H9 (cell line): ENCODE data around the gene CTNNA3. TPM values are rescaled to one million over a fixed set of nuclear protein-coding genes. Genes with fewer than 3 reads are reported as not detected.

Experiments used
- DNase-seq: peaks from one replicate; pipeline ENCODE4 v3.0.0-alpha.2; 2017
- H2AFZ ChIP-seq: one replicate; pipeline ENCODE4 v1.6.1; 2013; ENCODE audit warnings: mild to moderate bottlenecking, low read length, control low read depth, moderate library complexity
- H2AK5ac ChIP-seq: 2 replicates; pipeline ENCODE4 v1.6.1; 2013; ENCODE audit warnings: low read length, control low read depth, mixed read lengths; ENCODE audit not compliant: insufficient read length
- H2BK120ac ChIP-seq: one replicate; pipeline ENCODE4 v1.6.1; 2013; ENCODE audit warnings: low read depth, mild to moderate bottlenecking, low read length, control low read depth, inconsistent platforms; ENCODE audit not compliant: poor library complexity, severe bottlenecking
- H2BK12ac ChIP-seq: 2 replicates; pipeline ENCODE4 v1.6.1; 2013; ENCODE audit warnings: low read length, control low read depth, mixed read lengths, low read depth; ENCODE audit not compliant: insufficient read length
- H2BK15ac ChIP-seq: 2 replicates; pipeline ENCODE4 v1.6.1; 2013; ENCODE audit warnings: low read depth, low read length, control low read depth
- H2BK20ac ChIP-seq: one replicate; pipeline ENCODE4 v1.6.1; 2013; ENCODE audit warnings: low read depth, mild to moderate bottlenecking, low read length, control low read depth, inconsistent platforms; ENCODE audit not compliant: poor library complexity, severe bottlenecking
- H2BK5ac ChIP-seq: 2 replicates; pipeline ENCODE4 v1.6.1; 2013; ENCODE audit warnings: low read length, control low read depth, mixed read lengths; ENCODE audit not compliant: insufficient read length
- H3K14ac ChIP-seq: 2 replicates; pipeline ENCODE4 v1.6.1; 2013; ENCODE audit warnings: low read length, control low read depth; ENCODE audit not compliant: insufficient read depth
- H3K18ac ChIP-seq: 2 replicates; pipeline ENCODE4 v1.6.1; 2013; ENCODE audit warnings: low read depth, mild to moderate bottlenecking, mixed read lengths, low read length, control low read depth; ENCODE audit not compliant: insufficient read length
- H3K23ac ChIP-seq: 2 replicates; pipeline ENCODE4 v1.6.1; 2013; ENCODE audit warnings: low read length, control low read depth, mixed read lengths, low read depth; ENCODE audit not compliant: insufficient read length
- H3K23me2 ChIP-seq: 2 replicates; pipeline ENCODE4 v1.6.1; 2013; ENCODE audit warnings: low read depth, mild to moderate bottlenecking, mixed read lengths, low read length, control low read depth; ENCODE audit not compliant: insufficient read length, poor library complexity, severe bottlenecking
- H3K27ac ChIP-seq: 2 replicates; pipeline ENCODE4 v1.5.1; 2013; ENCODE audit warnings: low read length, control low read depth, mixed read lengths, low read depth; ENCODE audit not compliant: insufficient read length
- H3K27me3 ChIP-seq: 2 replicates; pipeline ENCODE4 v1.6.1; 2013; ENCODE audit warnings: low read length, control low read depth, inconsistent platforms; ENCODE audit not compliant: insufficient read depth
- H3K4ac ChIP-seq: 2 replicates; pipeline ENCODE4 v1.6.1; 2013; ENCODE audit warnings: low read depth, mild to moderate bottlenecking, control low read depth, inconsistent platforms, low read length, moderate library complexity
- H3K4me1 ChIP-seq: 2 replicates; pipeline ENCODE4 v1.6.1; 2013; ENCODE audit warnings: low read length, control low read depth, inconsistent platforms; ENCODE audit not compliant: insufficient read depth
- H3K4me2 ChIP-seq: 2 replicates; pipeline ENCODE4 v1.6.1; 2013; ENCODE audit warnings: low read length, control low read depth, mixed read lengths; ENCODE audit not compliant: insufficient read length, insufficient read depth
- H3K56ac ChIP-seq: 2 replicates; pipeline ENCODE4 v1.6.1; 2013; ENCODE audit warnings: low read depth, mild to moderate bottlenecking, mixed read lengths, low read length, control low read depth; ENCODE audit not compliant: insufficient read length
- H3K79me1 ChIP-seq: 2 replicates; pipeline ENCODE4 v1.6.1; 2013; ENCODE audit warnings: low read depth, mild to moderate bottlenecking, moderate library complexity, low read length, control low read depth, inconsistent platforms; ENCODE audit not compliant: insufficient read depth, poor library complexity, severe bottlenecking
- H3K79me2 ChIP-seq: 2 replicates; pipeline ENCODE4 v1.6.1; 2013; ENCODE audit warnings: low read length, control low read depth, inconsistent platforms; ENCODE audit not compliant: insufficient read depth
- H3K9ac ChIP-seq: 2 replicates; pipeline ENCODE4 v1.6.1; 2013; ENCODE audit warnings: low read length, control low read depth, mixed read lengths; ENCODE audit not compliant: insufficient read length; ENCODE audit errors: extremely low read depth
- H3K9me3 ChIP-seq: one replicate; pipeline ENCODE4 v1.6.1; 2013; ENCODE audit warnings: low read depth, low read length, inconsistent platforms; ENCODE audit not compliant: control insufficient read depth
- H3T11ph ChIP-seq: one replicate; pipeline ENCODE4 v1.6.1; 2013; ENCODE audit warnings: mild to moderate bottlenecking, low read length, control low read depth, inconsistent platforms
- H4K20me1 ChIP-seq: one replicate; pipeline ENCODE4 v1.6.1; 2013; ENCODE audit not compliant: control insufficient read depth, insufficient read length, insufficient read depth
- H4K5ac ChIP-seq: 2 replicates; pipeline ENCODE4 v1.6.1; 2013; ENCODE audit warnings: low read depth, mild to moderate bottlenecking, mixed read lengths, low read length, control low read depth; ENCODE audit not compliant: insufficient read length
- H4K8ac ChIP-seq: replicated peaks from 2 replicates; pipeline ENCODE4 v1.6.1; 2013; ENCODE audit warnings: low read length, control low read depth, mixed read lengths, low read depth; ENCODE audit not compliant: insufficient read length
- H4K91ac ChIP-seq: 2 replicates; pipeline ENCODE4 v1.6.1; 2013; ENCODE audit warnings: low read depth, mild to moderate bottlenecking, moderate library complexity, mixed read lengths, low read length, control low read depth; ENCODE audit not compliant: insufficient read length
- H3K27ac Mint-ChIP-seq, 3 experiments: 2 replicates in 2 of 3; 3 replicates in 1 of 3; pipeline ENCODE4 v1.8.0; 2020 to 2021; ENCODE audit warnings: mixed read lengths in 3 of 3, mild to moderate bottlenecking in 1 of 3, moderate library complexity in 1 of 3
- H3K27me3 Mint-ChIP-seq: 2 replicates; pipeline ENCODE4 v1.8.0; 2021; ENCODE audit warnings: low read depth, mild to moderate bottlenecking, moderate library complexity, mixed read lengths
- H3K36me3 Mint-ChIP-seq, 3 experiments: 2 replicates in 2 of 3; 3 replicates in 1 of 3; pipeline ENCODE4 v1.8.0; 2020 to 2021; ENCODE audit warnings: low read depth in 3 of 3, mixed read lengths in 3 of 3; ENCODE audit not compliant: insufficient read depth in 1 of 3
- H3K4me1 Mint-ChIP-seq, 2 experiments: 2 replicates each; pipeline ENCODE4 v1.8.0; 2020; ENCODE audit warnings: mixed read lengths in 2 of 2
- H3K4me3 Mint-ChIP-seq, 2 experiments: 2 replicates in 1 of 2; 3 replicates in 1 of 2; pipeline ENCODE4 v1.8.0; 2020 to 2021; ENCODE audit warnings: mild to moderate bottlenecking in 2 of 2, mixed read lengths in 2 of 2, moderate library complexity in 1 of 2
- H3K9me3 Mint-ChIP-seq, 2 experiments: 2 replicates in 1 of 2; 3 replicates in 1 of 2; pipeline ENCODE4 v1.8.0; 2020; ENCODE audit warnings: mild to moderate bottlenecking in 2 of 2, mixed read lengths in 2 of 2, moderate library complexity in 1 of 2
- CTCF ChIP-seq: fragments of 200-600 bp; sonication (generic); conservative IDR thresholded peaks from 3 replicates; pipeline ENCODE4 v1.8.0; 2021; ENCODE audit warnings: antibody characterized with exemption, mild to moderate bottlenecking
- WGBS: extraction: QIAGEN DNeasy Blood & Tissue Kit; methylation state at CpG from one replicate; pipeline ENCODE4 v1.1.7; 2013; ENCODE audit warnings: missing lambda C conversion rate, low lambda C conversion rate, mixed read lengths; ENCODE audit not compliant: insufficient read length; ENCODE audit errors: extremely low coverage; 5-methylcytosine and 5-hydroxymethylcytosine counted together
- total RNA-seq: library from RNA; stranded (reverse); gene quantifications from 2 replicates; pipeline ENCODE4 v1.2.1, GENCODE V29; 2021

CTNNA3 gene
- total RNA-seq, 1 experiment from 2014 or later: 3.3 TPM

GRCh38 chr10:67618116-67618515 lies 77.9 kb downstream of the CTNNA3 start:
- Histone ChIP-seq H2BK5ac (no peak overlapping the region), H2AK5ac (no peak overlapping the region), H3T11ph (no peak overlapping the region), H3K23ac (no peak overlapping the region), H3K4me2 (no peak overlapping the region), H4K20me1 (no peaks in the 10 kb centered on the region), H3K9me3 (no peaks in the 10 kb centered on the region), H3K27ac (no peak overlapping the region), H4K91ac (no peak overlapping the region), H3K23me2 (no peaks in the 10 kb centered on the region), H2BK15ac (no peak overlapping the region), H3K4me1 (no peaks in the 10 kb centered on the region), H3K79me1 (no peaks in the 10 kb centered on the region), H3K27me3 (no peaks in the 10 kb centered on the region), H4K8ac (no peak overlapping the region), H3K79me2 (no peaks in the 10 kb centered on the region), H2BK120ac (no peak overlapping the region), H2AFZ (no peak overlapping the region), H3K4ac (no peak overlapping the region), H2BK20ac (no peak overlapping the region), H3K9ac (no peak overlapping the region), H3K14ac (no peak overlapping the region), H2BK12ac (no peak overlapping the region), H3K56ac (no peak overlapping the region), H3K18ac (no peak overlapping the region), H4K5ac (no peak overlapping the region)
- Mint-ChIP-seq H3K4me3 (no peak overlapping the region), H3K4me1 (no peaks in the 10 kb centered on the region), H3K36me3 (peaks cover 0 to 8% (median 5%) of the 10 kb centered on the region in 3 experiments; a peak in 3 of 7 replicates), H3K9me3 (peaks cover 7 to 9% of the 10 kb centered on the region in 2 experiments; a peak in 4 of 5 replicates), H3K27ac (no peak overlapping the region), H3K27me3 (no peaks in the 10 kb centered on the region)
- no CpG with 5 or more reads among the region's 3 CpGs for WGBS
- no peak for DNase-seq
- no peak for TF ChIP-seq CTCF
